HEK293 (cell line): ENCODE data around the gene TNRC6A.
A peak's percentile ranks its signal among the peaks of the same experiment; 100 is the strongest.

Experiments
- CTCF ChIA-PET: fragments of 350-600 bp; formaldehyde crosslinking; extraction: SDS; loops from one replicate; lab custom pipeline; 2021; ENCODE audit warnings: antibody characterized with exemption; lab: Yijun Ruan, JAX
- POLR2A ChIA-PET: fragments of 300-600 bp; formaldehyde crosslinking; extraction: SDS; loops from one replicate; lab custom pipeline; 2020; ENCODE audit warnings: antibody characterized with exemption, inconsistent platforms; lab: Yijun Ruan, JAX
- H3K27ac ChIP-seq: fragments of 200-500 bp; sonication (Bioruptor generic); 2 replicates; pipeline ENCODE4 v1.5.1; 2014; ENCODE audit warnings: low read depth, low read length, control low read depth, inconsistent platforms; ENCODE audit errors: extremely low read depth
- H3K36me3 ChIP-seq, 2 experiments: fragments of 200-500 bp in 1 of 2; sonication (Bioruptor generic) in 1 of 2; 1 replicate in 1 of 2; 2 replicates in 1 of 2; pipeline ENCODE4 v1.5.1; 2014 to 2017; ENCODE audit warnings: inconsistent platforms in 2 of 2, low read length in 2 of 2; ENCODE audit not compliant: control insufficient read depth in 2 of 2, insufficient read depth in 1 of 2
- H3K4me1 ChIP-seq: fragments of 200-500 bp; sonication (Bioruptor generic); 2 replicates; pipeline ENCODE4 v1.5.1; 2014; ENCODE audit warnings: mild to moderate bottlenecking, low read length, inconsistent platforms; ENCODE audit not compliant: control insufficient read depth, insufficient read depth
- H3K4me3 ChIP-seq: 2 replicates; pipeline ENCODE4 v1.5.1; 2011; ENCODE audit warnings: low read depth, mild to moderate bottlenecking, control low read depth, low read length, moderate library complexity
- H3K9me3 ChIP-seq: fragments of 200-500 bp; sonication (Bioruptor generic); 2 replicates; pipeline ENCODE4 v1.5.1; 2014; ENCODE audit warnings: low read depth, low read length, inconsistent platforms; ENCODE audit not compliant: control insufficient read depth, insufficient read depth
- GFI1B ChIP-seq: fragments of 450-650 bp; formaldehyde crosslinking; IDR thresholded peaks from 2 replicates; pipeline ENCODE4 v1.5.1; 2016; ENCODE audit warnings: missing biosample characterization, missing genetic modification characterization
- IKZF3 ChIP-seq: fragments of 450-650 bp; IDR thresholded peaks from 2 replicates; pipeline ENCODE4 v1.5.0; 2018; ENCODE audit warnings: missing biosample characterization, mild to moderate bottlenecking, missing genetic modification characterization, moderate library complexity
- PRDM1 ChIP-seq: fragments of 450-650 bp; formaldehyde crosslinking; IDR thresholded peaks from 2 replicates; pipeline ENCODE4; 2016; ENCODE audit warnings: missing biosample characterization, missing genetic modification characterization
- SP7 ChIP-seq: fragments of 450-650 bp; formaldehyde crosslinking; IDR thresholded peaks from 2 replicates; pipeline ENCODE4 v1.5.1; 2016; ENCODE audit warnings: missing biosample characterization, missing genetic modification characterization
- YY2 ChIP-seq: fragments of 450-650 bp; formaldehyde crosslinking; IDR thresholded peaks from 2 replicates; pipeline ENCODE4 v1.5.1; 2016; ENCODE audit warnings: missing biosample characterization, missing genetic modification characterization
- ZBTB20 ChIP-seq: fragments of 450-650 bp; formaldehyde crosslinking; IDR thresholded peaks from 2 replicates; pipeline ENCODE4 v1.5.1; 2016; ENCODE audit warnings: missing biosample characterization, missing genetic modification characterization
- ZFP69B ChIP-seq: fragments of 450-650 bp; formaldehyde crosslinking; IDR thresholded peaks from 2 replicates; pipeline ENCODE4 v1.5.1; 2016; ENCODE audit warnings: missing biosample characterization, missing genetic modification characterization
- ZNF155 ChIP-seq: fragments of 450-650 bp; formaldehyde crosslinking; IDR thresholded peaks from 2 replicates; pipeline ENCODE4 v1.5.1; 2016; ENCODE audit warnings: missing biosample characterization, missing genetic modification characterization
- ZNF2 ChIP-seq: fragments of 450-650 bp; formaldehyde crosslinking; IDR thresholded peaks from 2 replicates; pipeline ENCODE4 v1.5.1; 2016; ENCODE audit warnings: missing biosample characterization, missing genetic modification characterization
- ZNF223 ChIP-seq: fragments of 450-650 bp; formaldehyde crosslinking; IDR thresholded peaks from 2 replicates; pipeline ENCODE4 v1.5.1; 2016; ENCODE audit warnings: missing biosample characterization, missing genetic modification characterization
- ZNF335 ChIP-seq: fragments of 450-650 bp; formaldehyde crosslinking; conservative IDR thresholded peaks from 2 replicates; pipeline ENCODE4 v1.5.1; 2016; ENCODE audit warnings: missing biosample characterization, missing genetic modification characterization
- ZNF433 ChIP-seq: fragments of 450-650 bp; formaldehyde crosslinking; IDR thresholded peaks from 2 replicates; pipeline ENCODE4 v1.5.1; 2016; ENCODE audit warnings: missing biosample characterization, missing genetic modification characterization, low read depth
- ZNF600 ChIP-seq: fragments of 450-650 bp; formaldehyde crosslinking; IDR thresholded peaks from 2 replicates; pipeline ENCODE4 v1.5.1; 2016; ENCODE audit warnings: missing biosample characterization, missing genetic modification characterization
- ZNF624 ChIP-seq: fragments of 450-650 bp; formaldehyde crosslinking; IDR thresholded peaks from 2 replicates; pipeline ENCODE4 v1.5.1; 2017; ENCODE audit warnings: missing biosample characterization, missing genetic modification characterization
- ZNF645 ChIP-seq: fragments of 450-650 bp; formaldehyde crosslinking; IDR thresholded peaks from 2 replicates; pipeline ENCODE4; 2016; ENCODE audit warnings: missing biosample characterization, missing genetic modification characterization
- TF ChIP-seq, protein P1 (sequence below): fragments of 450-650 bp; IDR thresholded peaks from 2 replicates; pipeline ENCODE4 v1.5.1; 2018; ENCODE audit warnings: missing biosample characterization, mild to moderate bottlenecking, missing genetic modification characterization
- TF ChIP-seq, protein P2 (sequence below): fragments of 450-650 bp; formaldehyde crosslinking; IDR thresholded peaks from 2 replicates; pipeline ENCODE4 v1.5.1; 2016; ENCODE audit warnings: missing biosample characterization, missing genetic modification characterization

Gene TNRC6A

GRCh38 chr16:24729951-24730815 lies 732 bp downstream of the TNRC6A start (continued):
- TF ChIP-seq, protein P1, sequence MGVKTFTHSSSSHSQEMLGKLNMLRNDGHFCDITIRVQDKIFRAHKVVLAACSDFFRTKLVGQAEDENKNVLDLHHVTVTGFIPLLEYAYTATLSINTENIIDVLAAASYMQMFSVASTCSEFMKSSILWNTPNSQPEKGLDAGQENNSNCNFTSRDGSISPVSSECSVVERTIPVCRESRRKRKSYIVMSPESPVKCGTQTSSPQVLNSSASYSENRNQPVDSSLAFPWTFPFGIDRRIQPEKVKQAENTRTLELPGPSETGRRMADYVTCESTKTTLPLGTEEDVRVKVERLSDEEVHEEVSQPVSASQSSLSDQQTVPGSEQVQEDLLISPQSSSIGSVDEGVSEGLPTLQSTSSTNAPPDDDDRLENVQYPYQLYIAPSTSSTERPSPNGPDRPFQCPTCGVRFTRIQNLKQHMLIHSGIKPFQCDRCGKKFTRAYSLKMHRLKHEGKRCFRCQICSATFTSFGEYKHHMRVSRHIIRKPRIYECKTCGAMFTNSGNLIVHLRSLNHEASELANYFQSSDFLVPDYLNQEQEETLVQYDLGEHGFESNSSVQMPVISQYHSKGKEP (tag by site-specific recombination), result 0 out of 2 replicates have a peak, but pooled peaks have one; percentile 26
- TF ChIP-seq ZNF2 (tag by site-specific recombination), result peak; percentile 49; the same call in 1 of the 2 replicates
- TF ChIP-seq YY2 (tag by site-specific recombination), result no peak
- TF ChIP-seq, protein P2, sequence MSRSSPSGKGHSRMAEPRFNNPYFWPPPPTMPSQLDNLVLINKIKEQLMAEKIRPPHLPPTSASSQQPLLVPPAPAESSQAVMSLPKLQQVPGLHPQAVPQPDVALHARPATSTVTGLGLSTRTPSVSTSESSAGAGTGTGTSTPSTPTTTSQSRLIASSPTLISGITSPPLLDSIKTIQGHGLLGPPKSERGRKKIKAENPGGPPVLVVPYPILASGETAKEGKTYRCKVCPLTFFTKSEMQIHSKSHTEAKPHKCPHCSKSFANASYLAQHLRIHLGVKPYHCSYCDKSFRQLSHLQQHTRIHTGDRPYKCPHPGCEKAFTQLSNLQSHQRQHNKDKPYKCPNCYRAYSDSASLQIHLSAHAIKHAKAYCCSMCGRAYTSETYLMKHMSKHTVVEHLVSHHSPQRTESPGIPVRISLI (tag by site-specific recombination), result 0 out of 2 replicates have a peak, but pooled peaks have one; percentile 35
- TF ChIP-seq ZNF433 (tag by site-specific recombination), result no peak
- 0 out of 2 replicates have a peak, but pooled peaks have one; percentile 67 for TF ChIP-seq SP7 (tag by site-specific recombination)
- no peak for TF ChIP-seq ZNF155 (tag by site-specific recombination)
- no peak for TF ChIP-seq IKZF3 (tag by site-specific recombination)
- peak; percentile 50 for TF ChIP-seq ZNF335 (tag by site-specific recombination)
- no peak for TF ChIP-seq ZNF624 (tag by site-specific recombination)
- peak; percentile 25; the same call in 1 of the 2 replicates for TF ChIP-seq ZNF600 (tag by site-specific recombination)

GRCh38 chr16:24730914-24731313 lies 1.5 kb downstream of the TNRC6A start:
- peak; percentile 91 for TF ChIP-seq PRDM1 (tag by site-specific recombination)
- no peak for TF ChIP-seq ZNF645 (tag by site-specific recombination)
- TF ChIP-seq, all 188 proteins: peak for 1
- CTCF ChIA-PET, result interaction anchor here (0.5 to 1.1 kb wide), 4 partner anchors 23 to 214 kb away, joined by 3 to 6 read pairs (median 4); no protein-coding TSS in a partner anchor
- H3K36me3 ChIP-seq, result peaks cover 3 to 30% of the 10 kb centered on the region in 2 experiments; a peak in 2 of 3 replicates
- peak overlapping the region; percentile 98 for H3K4me3 ChIP-seq
- POLR2A ChIA-PET, result interaction anchor here (0.6 to 2.0 kb wide), 4 partner anchors 9 to 417 kb away, joined by 3 to 11 read pairs (median 4); no protein-coding TSS in a partner anchor
- H3K27ac ChIP-seq, result no peak overlapping the region
- peaks cover 6% of the 10 kb centered on the region; the same call in 1 of the 2 replicates for H3K4me1 ChIP-seq
- no peaks in the 10 kb centered on the region for H3K9me3 ChIP-seq

GRCh38 chr16:24731722-24732419 lies 2.4 kb downstream of the TNRC6A start:
- Histone ChIP-seq H3K9me3 (no peaks in the 10 kb centered on the region), H3K27ac (no peak overlapping the region), H3K4me3 (no peak overlapping the region), H3K4me1 (peaks cover 9% of the 10 kb centered on the region), H3K36me3 (peaks cover 3 to 30% of the 10 kb centered on the region in 2 experiments; a peak in 2 of 3 replicates)
- ChIA-PET CTCF (no interaction called here), POLR2A (interaction anchor here (2.0 kb wide), 1 partner anchor 27 kb away, joined by 4 read pairs; no protein-coding TSS in a partner anchor)
- TF ChIP-seq ZBTB20 (tag by site-specific recombination), result no peak
- no peak for TF ChIP-seq ZFP69B (tag by site-specific recombination)
- TF ChIP-seq ZNF223, result no peak
- TF ChIP-seq GFI1B (tag by site-specific recombination), result no peak
